Measurements from ENCODE around the gene GTF3C2.
A peak's percentile ranks its signal among the peaks of the same experiment; 100 is the strongest.

GTF3C2 gene

GRCh38 chr2:27370026-27370815 lies 13.7 kb upstream of the GTF3C2 start, which contains the start of the genes EIF2B4 and SNX17 (continued):
- no peak for TF ChIP-seq REST (tag by site-specific recombination; IDR thresholded peaks at IDR 0.05)
- TF ChIP-seq ZFP37 (tag by site-specific recombination; IDR thresholded peaks at IDR 0.05): peak; percentile 86
- TF ChIP-seq KLF8 (tag by site-specific recombination; IDR thresholded peaks at IDR 0.05): peak; percentile 93
- TF ChIP-seq ZNF571 (tag by site-specific recombination; IDR thresholded peaks at IDR 0.05): no peak
- no peak for TF ChIP-seq ZNF211 (tag by site-specific recombination; IDR thresholded peaks at IDR 0.05; ENCODE audit: low read depth)
- no peak for TF ChIP-seq ZNF776 (tag by site-specific recombination; IDR thresholded peaks at IDR 0.05; ENCODE audit: borderline replicate concordance)
- peak; percentile 11; the same call in 1 of the 2 replicates for TF ChIP-seq ZBTB1 (tag by site-specific recombination; IDR thresholded peaks at IDR 0.05)
- TF ChIP-seq ZNF660 (tag by site-specific recombination; IDR thresholded peaks at IDR 0.05): peak; percentile 61; the same call in 1 of the 2 replicates
- no peak for TF ChIP-seq INSM2 (tag by site-specific recombination; IDR thresholded peaks at IDR 0.05)
- TF ChIP-seq ZNF600 (tag by site-specific recombination; IDR thresholded peaks at IDR 0.05): peak; percentile 60; the same call in 1 of the 2 replicates
- TF ChIP-seq ZFP41 (tag by site-specific recombination; IDR thresholded peaks at IDR 0.05; ENCODE audit: borderline replicate concordance): no peak

GRCh38 chr2:27369471-27370025 lies 13.0 kb upstream of the GTF3C2 start:
- ChIA-PET POLR2A (interaction anchor here (0.6 to 1.9 kb wide), 14 partner anchors 9 to 282 kb away, joined by 3 to 22 read pairs (median 4); partner anchors contain the start of genes CCDC121, GPN1, GTF3C2 and MPV17), CTCF (interaction anchor here (0.6 to 1.6 kb wide), 16 partner anchors 8 to 1419 kb away, joined by 3 to 8 read pairs (median 4); partner anchors contain the start of genes FNDC4, MPV17 and ZNF512)
- Histone ChIP-seq H3K27ac (ENCODE audit: extremely low read depth, low read depth, low read length) (peak overlapping the region; percentile 79), H3K4me1 (ENCODE audit: control insufficient read depth, insufficient read depth, low read length) (no peaks in the 10 kb centered on the region), H3K4me3 (ENCODE audit: low read depth, low read length) (peak overlapping the region; percentile 85), H3K9me3 (ENCODE audit: control insufficient read depth, insufficient read depth, low read depth, low read length) (no peaks in the 10 kb centered on the region), H3K36me3 (ENCODE audit: control insufficient read depth in 2 of 2, insufficient read depth in 1 of 2, low read length in 2 of 2) (peaks cover 39 to 67% of the 10 kb centered on the region in 2 experiments)
- peak; percentile 98 for TF ChIP-seq SCRT2 (tag by site-specific recombination; IDR thresholded peaks at IDR 0.05)
- TF ChIP-seq ZIC2 (tag by site-specific recombination; IDR thresholded peaks at IDR 0.05): no peak
- no peak for TF ChIP-seq ZNF76 (tag by site-specific recombination; IDR thresholded peaks at IDR 0.05; ENCODE audit: borderline replicate concordance, low read depth)
- TF ChIP-seq, protein P1, sequence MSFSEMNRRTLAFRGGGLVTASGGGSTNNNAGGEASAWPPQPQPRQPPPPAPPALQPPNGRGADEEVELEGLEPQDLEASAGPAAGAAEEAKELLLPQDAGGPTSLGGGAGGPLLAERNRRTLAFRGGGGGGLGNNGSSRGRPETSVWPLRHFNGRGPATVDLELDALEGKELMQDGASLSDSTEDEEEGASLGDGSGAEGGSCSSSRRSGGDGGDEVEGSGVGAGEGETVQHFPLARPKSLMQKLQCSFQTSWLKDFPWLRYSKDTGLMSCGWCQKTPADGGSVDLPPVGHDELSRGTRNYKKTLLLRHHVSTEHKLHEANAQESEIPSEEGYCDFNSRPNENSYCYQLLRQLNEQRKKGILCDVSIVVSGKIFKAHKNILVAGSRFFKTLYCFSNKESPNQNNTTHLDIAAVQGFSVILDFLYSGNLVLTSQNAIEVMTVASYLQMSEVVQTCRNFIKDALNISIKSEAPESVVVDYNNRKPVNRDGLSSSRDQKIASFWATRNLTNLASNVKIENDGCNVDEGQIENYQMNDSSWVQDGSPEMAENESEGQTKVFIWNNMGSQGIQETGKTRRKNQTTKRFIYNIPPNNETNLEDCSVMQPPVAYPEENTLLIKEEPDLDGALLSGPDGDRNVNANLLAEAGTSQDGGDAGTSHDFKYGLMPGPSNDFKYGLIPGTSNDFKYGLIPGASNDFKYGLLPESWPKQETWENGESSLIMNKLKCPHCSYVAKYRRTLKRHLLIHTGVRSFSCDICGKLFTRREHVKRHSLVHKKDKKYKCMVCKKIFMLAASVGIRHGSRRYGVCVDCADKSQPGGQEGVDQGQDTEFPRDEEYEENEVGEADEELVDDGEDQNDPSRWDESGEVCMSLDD (tag by site-specific recombination; IDR thresholded peaks at IDR 0.05): no peak
- peak; percentile 85 for TF ChIP-seq ZNF37A (tag by site-specific recombination; IDR thresholded peaks at IDR 0.05)
- no peak for TF ChIP-seq REST (tag by site-specific recombination; IDR thresholded peaks at IDR 0.05)
- TF ChIP-seq ZNF335 (tag by site-specific recombination; conservative IDR thresholded peaks at IDR 0.05): 0 out of 2 replicates have a peak, but pooled peaks have one; percentile 13
- peak; percentile 3; the same call in 1 of the 2 replicates for TF ChIP-seq GLIS1 (tag by site-specific recombination; IDR thresholded peaks at IDR 0.05)
- TF ChIP-seq HOXC10 (CRISPR knock-in tag; IDR thresholded peaks at IDR 0.05): 0 out of 2 replicates have a peak, but pooled peaks have one; percentile 41
- TF ChIP-seq, protein P2, sequence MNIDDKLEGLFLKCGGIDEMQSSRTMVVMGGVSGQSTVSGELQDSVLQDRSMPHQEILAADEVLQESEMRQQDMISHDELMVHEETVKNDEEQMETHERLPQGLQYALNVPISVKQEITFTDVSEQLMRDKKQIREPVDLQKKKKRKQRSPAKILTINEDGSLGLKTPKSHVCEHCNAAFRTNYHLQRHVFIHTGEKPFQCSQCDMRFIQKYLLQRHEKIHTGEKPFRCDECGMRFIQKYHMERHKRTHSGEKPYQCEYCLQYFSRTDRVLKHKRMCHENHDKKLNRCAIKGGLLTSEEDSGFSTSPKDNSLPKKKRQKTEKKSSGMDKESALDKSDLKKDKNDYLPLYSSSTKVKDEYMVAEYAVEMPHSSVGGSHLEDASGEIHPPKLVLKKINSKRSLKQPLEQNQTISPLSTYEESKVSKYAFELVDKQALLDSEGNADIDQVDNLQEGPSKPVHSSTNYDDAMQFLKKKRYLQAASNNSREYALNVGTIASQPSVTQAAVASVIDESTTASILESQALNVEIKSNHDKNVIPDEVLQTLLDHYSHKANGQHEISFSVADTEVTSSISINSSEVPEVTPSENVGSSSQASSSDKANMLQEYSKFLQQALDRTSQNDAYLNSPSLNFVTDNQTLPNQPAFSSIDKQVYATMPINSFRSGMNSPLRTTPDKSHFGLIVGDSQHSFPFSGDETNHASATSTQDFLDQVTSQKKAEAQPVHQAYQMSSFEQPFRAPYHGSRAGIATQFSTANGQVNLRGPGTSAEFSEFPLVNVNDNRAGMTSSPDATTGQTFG (tag by site-specific recombination; IDR thresholded peaks at IDR 0.05; ENCODE audit: borderline replicate concordance): no peak
